WTC11 (cell line): ENCODE data around the gene MMP23B.

ENCODE experiments used
- CREB1 ChIP-seq: sonication (generic); formaldehyde crosslinking; IDR thresholded peaks from 2 replicates; pipeline ENCODE4 v1.8.0; 2023; ENCODE audit warnings: mild to moderate bottlenecking, missing genetic modification reagents
- EMX1 ChIP-seq: fragments of 250-450 bp; sonication (Bioruptor Pico); IDR thresholded peaks from 2 replicates; pipeline ENCODE4 v1.8.0; 2021; ENCODE audit warnings: mild to moderate bottlenecking
- ESRRA ChIP-seq: sonication (generic); formaldehyde crosslinking; IDR thresholded peaks from 2 replicates; pipeline ENCODE4 v1.8.1; 2022; ENCODE audit warnings: mild to moderate bottlenecking, missing genetic modification reagents, borderline replicate concordance
- GTF2I ChIP-seq: fragments of 250-450 bp; sonication (Bioruptor Pico); conservative IDR thresholded peaks from 2 replicates; pipeline ENCODE4 v1.4.0; 2021; ENCODE audit warnings: mild to moderate bottlenecking
- JUN ChIP-seq: sonication (generic); formaldehyde crosslinking; IDR thresholded peaks from 2 replicates; pipeline ENCODE4 v1.8.0; 2023; ENCODE audit warnings: mild to moderate bottlenecking, missing genetic modification reagents
- NFE2L1 ChIP-seq: sonication (generic); formaldehyde crosslinking; IDR thresholded peaks from 2 replicates; pipeline ENCODE4 v1.8.1; 2023; ENCODE audit warnings: missing genetic modification reagents
- RELA ChIP-seq: sonication (generic); formaldehyde crosslinking; IDR thresholded peaks from 2 replicates; pipeline ENCODE4 v1.8.1; 2022; ENCODE audit warnings: missing genetic modification reagents, mild to moderate bottlenecking, borderline replicate concordance
- SP1 ChIP-seq: sonication (generic); formaldehyde crosslinking; conservative IDR thresholded peaks from 2 replicates; pipeline ENCODE4 v1.8.1; 2022; ENCODE audit warnings: missing genetic modification reagents
- TCF7 ChIP-seq: sonication (generic); formaldehyde crosslinking; IDR thresholded peaks from 2 replicates; pipeline ENCODE4 v1.8.0; 2022; ENCODE audit warnings: mild to moderate bottlenecking, low read depth, missing genetic modification reagents, moderate library complexity
- TF ChIP-seq, protein P1 (sequence below): sonication (generic); formaldehyde crosslinking; IDR thresholded peaks from 2 replicates; pipeline ENCODE4 v1.8.0; 2022; ENCODE audit warnings: mild to moderate bottlenecking, missing genetic modification reagents
- TF ChIP-seq, protein P2 (sequence below): fragments of 200-600 bp; IDR thresholded peaks from 2 replicates; pipeline ENCODE4 v1.8.0; 2022; ENCODE audit warnings: antibody characterized with exemption
- TF ChIP-seq, protein P3 (sequence below): sonication (generic); formaldehyde crosslinking; conservative IDR thresholded peaks from 2 replicates; pipeline ENCODE4 v1.8.1; 2022; ENCODE audit warnings: mild to moderate bottlenecking, missing genetic modification reagents
- TF ChIP-seq, protein P4 (sequence below): sonication (generic); formaldehyde crosslinking; IDR thresholded peaks from 2 replicates; pipeline ENCODE4 v1.8.1; 2022; ENCODE audit warnings: missing genetic modification reagents, borderline replicate concordance
- TF ChIP-seq, protein P5 (sequence below): sonication (generic); formaldehyde crosslinking; IDR thresholded peaks from 2 replicates; pipeline ENCODE4 v1.8.0; 2022; ENCODE audit warnings: mild to moderate bottlenecking, missing genetic modification reagents

DNA sequence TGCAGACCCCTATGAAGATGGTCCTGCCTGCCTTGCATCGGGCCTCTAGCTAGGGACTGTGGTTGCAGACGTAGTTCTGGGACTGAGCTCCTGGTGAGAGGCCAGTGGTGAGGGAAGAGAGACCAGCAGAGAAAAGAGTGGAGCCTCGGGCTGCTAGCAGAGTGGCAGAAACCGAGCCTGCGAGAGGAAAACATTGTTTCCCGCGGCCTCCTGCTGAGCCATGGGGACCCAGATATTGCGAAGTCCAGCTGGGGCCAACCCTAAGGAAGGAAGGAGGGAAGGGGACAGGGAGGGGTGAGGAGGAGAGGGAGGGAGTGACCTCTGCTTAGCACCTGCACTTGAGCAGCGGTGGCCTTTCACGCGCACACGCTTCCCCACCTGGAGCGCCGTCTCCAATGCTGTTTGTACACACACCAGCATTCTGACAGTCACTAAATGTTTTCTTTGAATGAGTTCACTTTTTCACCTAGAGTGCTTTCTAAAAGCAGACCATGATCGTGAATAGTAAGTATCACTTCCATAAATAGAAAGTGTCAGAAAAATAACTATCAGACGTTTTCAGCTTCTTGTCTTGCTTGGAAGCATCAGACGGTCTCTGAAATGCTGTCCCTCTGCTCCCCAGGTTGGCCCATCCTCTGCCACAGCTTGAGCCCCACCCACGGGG is 29.5 kb upstream of the MMP23B start:
- TF ChIP-seq ESRRA (CRISPR knock-in tag) (no peak), EMX1 (no peak), JUN (no peak), GTF2I (CRISPR knock-in tag) (no peak), CREB1 (CRISPR knock-in tag) (no peak), TCF7 (CRISPR knock-in tag) (no peak), NFE2L1 (CRISPR knock-in tag) (no peak), RELA (CRISPR knock-in tag) (no peak), SP1 (CRISPR knock-in tag) (no peak)
- TF ChIP-seq, protein P1, sequence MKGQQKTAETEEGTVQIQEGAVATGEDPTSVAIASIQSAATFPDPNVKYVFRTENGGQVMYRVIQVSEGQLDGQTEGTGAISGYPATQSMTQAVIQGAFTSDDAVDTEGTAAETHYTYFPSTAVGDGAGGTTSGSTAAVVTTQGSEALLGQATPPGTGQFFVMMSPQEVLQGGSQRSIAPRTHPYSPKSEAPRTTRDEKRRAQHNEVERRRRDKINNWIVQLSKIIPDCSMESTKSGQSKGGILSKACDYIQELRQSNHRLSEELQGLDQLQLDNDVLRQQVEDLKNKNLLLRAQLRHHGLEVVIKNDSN (CRISPR knock-in tag): no peak
- TF ChIP-seq, protein P2, sequence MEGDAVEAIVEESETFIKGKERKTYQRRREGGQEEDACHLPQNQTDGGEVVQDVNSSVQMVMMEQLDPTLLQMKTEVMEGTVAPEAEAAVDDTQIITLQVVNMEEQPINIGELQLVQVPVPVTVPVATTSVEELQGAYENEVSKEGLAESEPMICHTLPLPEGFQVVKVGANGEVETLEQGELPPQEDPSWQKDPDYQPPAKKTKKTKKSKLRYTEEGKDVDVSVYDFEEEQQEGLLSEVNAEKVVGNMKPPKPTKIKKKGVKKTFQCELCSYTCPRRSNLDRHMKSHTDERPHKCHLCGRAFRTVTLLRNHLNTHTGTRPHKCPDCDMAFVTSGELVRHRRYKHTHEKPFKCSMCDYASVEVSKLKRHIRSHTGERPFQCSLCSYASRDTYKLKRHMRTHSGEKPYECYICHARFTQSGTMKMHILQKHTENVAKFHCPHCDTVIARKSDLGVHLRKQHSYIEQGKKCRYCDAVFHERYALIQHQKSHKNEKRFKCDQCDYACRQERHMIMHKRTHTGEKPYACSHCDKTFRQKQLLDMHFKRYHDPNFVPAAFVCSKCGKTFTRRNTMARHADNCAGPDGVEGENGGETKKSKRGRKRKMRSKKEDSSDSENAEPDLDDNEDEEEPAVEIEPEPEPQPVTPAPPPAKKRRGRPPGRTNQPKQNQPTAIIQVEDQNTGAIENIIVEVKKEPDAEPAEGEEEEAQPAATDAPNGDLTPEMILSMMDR: no peak
- TF ChIP-seq, protein P3, sequence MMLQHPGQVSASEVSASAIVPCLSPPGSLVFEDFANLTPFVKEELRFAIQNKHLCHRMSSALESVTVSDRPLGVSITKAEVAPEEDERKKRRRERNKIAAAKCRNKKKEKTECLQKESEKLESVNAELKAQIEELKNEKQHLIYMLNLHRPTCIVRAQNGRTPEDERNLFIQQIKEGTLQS (CRISPR knock-in tag): no peak
- TF ChIP-seq, protein P4, sequence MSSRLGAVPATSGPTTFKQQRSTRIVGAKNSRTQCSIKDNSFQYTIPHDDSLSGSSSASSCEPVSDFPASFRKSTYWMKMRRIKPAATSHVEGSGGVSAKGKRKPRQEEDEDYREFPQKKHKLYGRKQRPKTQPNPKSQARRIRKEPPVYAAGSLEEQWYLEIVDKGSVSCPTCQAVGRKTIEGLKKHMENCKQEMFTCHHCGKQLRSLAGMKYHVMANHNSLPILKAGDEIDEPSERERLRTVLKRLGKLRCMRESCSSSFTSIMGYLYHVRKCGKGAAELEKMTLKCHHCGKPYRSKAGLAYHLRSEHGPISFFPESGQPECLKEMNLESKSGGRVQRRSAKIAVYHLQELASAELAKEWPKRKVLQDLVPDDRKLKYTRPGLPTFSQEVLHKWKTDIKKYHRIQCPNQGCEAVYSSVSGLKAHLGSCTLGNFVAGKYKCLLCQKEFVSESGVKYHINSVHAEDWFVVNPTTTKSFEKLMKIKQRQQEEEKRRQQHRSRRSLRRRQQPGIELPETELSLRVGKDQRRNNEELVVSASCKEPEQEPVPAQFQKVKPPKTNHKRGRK (CRISPR knock-in tag): no peak
- TF ChIP-seq, protein P5, sequence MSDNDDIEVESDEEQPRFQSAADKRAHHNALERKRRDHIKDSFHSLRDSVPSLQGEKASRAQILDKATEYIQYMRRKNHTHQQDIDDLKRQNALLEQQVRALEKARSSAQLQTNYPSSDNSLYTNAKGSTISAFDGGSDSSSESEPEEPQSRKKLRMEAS (CRISPR knock-in tag): no peak
